Fibroblast of the aortic adventitia (primary cell): ENCODE results near the gene S100A7A. TPM values are rescaled to one million over a fixed set of nuclear protein-coding genes. Genes with fewer than 3 reads are reported as not detected.
"Not testable (repeated sequence)": the region's sequence is repeated elsewhere in the genome, so short reads cannot be mapped to it uniquely, and the experiment has no call there.

ENCODE experiments used
- DNase-seq: peaks from one replicate; pipeline ENCODE4 v3.0.0-alpha.2; 2010; ENCODE audit warnings: low read depth
- H3K4me3 ChIP-seq: 2 replicates; pipeline ENCODE4 v1.5.1; 2011; ENCODE audit warnings: low read depth, mild to moderate bottlenecking, control low read depth, low read length, moderate library complexity
- CTCF ChIP-seq: IDR thresholded peaks from 2 replicates; pipeline ENCODE4 v1.5.1; 2011; ENCODE audit warnings: mild to moderate bottlenecking, low read length, control low read depth, inconsistent platforms; ENCODE audit not compliant: insufficient read depth
- total RNA-seq: library from RNA; depleted of rRNA; stranded (reverse); fragments of >200 nt; gene quantifications from 2 replicates; pipeline ENCODE4 v1.2.3, GENCODE V29; 2012; ENCODE audit warnings: low replicate concordance

The S100A7A gene
- total RNA-seq, 1 donor: not detected

GRCh38 chr1:153438599-153438998 is 22.3 kb downstream of the S100A7A start:
- H3K4me3 ChIP-seq: no peak overlapping the region
- DNase-seq: no peak
- TF ChIP-seq CTCF: no peak

GRCh38 chr1:153439273-153439672 is 23.0 kb downstream of the S100A7A start:
- H3K4me3 ChIP-seq: no peak overlapping the region
- no peak for TF ChIP-seq CTCF
- DNase-seq: no peak

- no peak overlapping the region for H3K4me3 ChIP-seq
- DNase-seq: no peak
- no peak for TF ChIP-seq CTCF
Observed at GRCh38 chr1:153441238-153441755, 25.0 kb downstream of the S100A7A start.

GRCh38 chr1:153443486-153443885 is 27.2 kb downstream of the S100A7A start:
- no peak for TF ChIP-seq CTCF
- H3K4me3 ChIP-seq: no peak overlapping the region
- DNase-seq: no peak

GRCh38 chr1:153444078-153444477 is 27.8 kb downstream of the S100A7A start:
- TF ChIP-seq CTCF: no peak

GRCh38 chr1:153447498-153448170 is 31.3 kb downstream of the S100A7A start:
- peak; percentile 10 for DNase-seq
- TF ChIP-seq CTCF: no peak
- no peak overlapping the region for H3K4me3 ChIP-seq

More at GRCh38 chr1:153444078-153444477, 27.8 kb downstream of the S100A7A start:
- DNase-seq: no peak
- no peak overlapping the region for H3K4me3 ChIP-seq

GRCh38 chr1:153448851-153449250 is 32.5 kb downstream of the S100A7A start:
- H3K4me3 ChIP-seq, DNase-seq: not testable (repeated sequence)
